Measurements from ENCODE around the gene TCF7.

The TCF7 gene

DNA sequence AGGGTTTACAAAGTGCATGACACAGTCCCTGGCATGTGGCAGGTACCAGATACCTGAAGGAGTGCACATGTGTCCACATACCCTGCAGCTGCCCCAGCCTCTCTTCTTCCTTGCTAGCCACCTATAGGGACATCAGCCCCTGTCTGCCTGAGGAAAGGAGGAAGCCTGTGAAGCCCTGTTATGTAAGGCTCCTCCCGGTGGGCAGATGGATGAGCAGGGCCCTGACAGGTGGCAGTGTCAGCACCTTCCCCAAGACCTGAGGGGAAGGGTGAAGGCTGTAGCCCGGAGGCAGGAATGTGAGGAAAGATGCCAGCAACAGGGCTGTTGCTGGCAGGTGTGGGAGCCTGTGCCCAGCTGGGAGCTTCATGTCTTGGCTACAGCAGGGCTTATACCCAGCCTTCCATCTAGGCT, 21.7 kb downstream of the TCF7 start:
- H2AFZ ChIP-seq (ENCODE audit: low read depth, low read length, severe bottlenecking): no peak overlapping the region
- no peak overlapping the region for H3K4me2 ChIP-seq (ENCODE audit: low read depth, low read length, poor library complexity, severe bottlenecking)
- no peaks in the 10 kb centered on the region for H3K9me2 ChIP-seq (replicated peaks; ENCODE audit: insufficient read depth, low read length)
- H3K27ac ChIP-seq (ENCODE audit: low read depth, low read length): no peak overlapping the region
- no peaks in the 10 kb centered on the region for H3K9me3 ChIP-seq (ENCODE audit: insufficient read depth, low read length)
- H3K9ac ChIP-seq (ENCODE audit: low read length): no peak overlapping the region
- H3K36me3 ChIP-seq (ENCODE audit: low read length): no peaks in the 10 kb centered on the region
- H3K27me3 ChIP-seq (ENCODE audit: low read length): no peaks in the 10 kb centered on the region
- H3K79me2 ChIP-seq (ENCODE audit: insufficient read depth, low read length): no peaks in the 10 kb centered on the region
- H3K4me3 ChIP-seq (ENCODE audit: insufficient read depth, low read length, poor library complexity, severe bottlenecking): no peak overlapping the region
- H3F3A ChIP-seq (ENCODE audit: insufficient read depth): no peaks in the 10 kb centered on the region
- H4K20me1 ChIP-seq (ENCODE audit: low read depth, low read length): no peaks in the 10 kb centered on the region
- no peak for TF ChIP-seq EZH2phosphoT487 (conservative IDR thresholded peaks at IDR 0.05; ENCODE audit: low read length)
- TF ChIP-seq, protein P1, sequence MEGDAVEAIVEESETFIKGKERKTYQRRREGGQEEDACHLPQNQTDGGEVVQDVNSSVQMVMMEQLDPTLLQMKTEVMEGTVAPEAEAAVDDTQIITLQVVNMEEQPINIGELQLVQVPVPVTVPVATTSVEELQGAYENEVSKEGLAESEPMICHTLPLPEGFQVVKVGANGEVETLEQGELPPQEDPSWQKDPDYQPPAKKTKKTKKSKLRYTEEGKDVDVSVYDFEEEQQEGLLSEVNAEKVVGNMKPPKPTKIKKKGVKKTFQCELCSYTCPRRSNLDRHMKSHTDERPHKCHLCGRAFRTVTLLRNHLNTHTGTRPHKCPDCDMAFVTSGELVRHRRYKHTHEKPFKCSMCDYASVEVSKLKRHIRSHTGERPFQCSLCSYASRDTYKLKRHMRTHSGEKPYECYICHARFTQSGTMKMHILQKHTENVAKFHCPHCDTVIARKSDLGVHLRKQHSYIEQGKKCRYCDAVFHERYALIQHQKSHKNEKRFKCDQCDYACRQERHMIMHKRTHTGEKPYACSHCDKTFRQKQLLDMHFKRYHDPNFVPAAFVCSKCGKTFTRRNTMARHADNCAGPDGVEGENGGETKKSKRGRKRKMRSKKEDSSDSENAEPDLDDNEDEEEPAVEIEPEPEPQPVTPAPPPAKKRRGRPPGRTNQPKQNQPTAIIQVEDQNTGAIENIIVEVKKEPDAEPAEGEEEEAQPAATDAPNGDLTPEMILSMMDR (IDR thresholded peaks at IDR 0.05; ENCODE audit: insufficient read depth, low read length, poor library complexity, severe bottlenecking): no peak

DNA sequence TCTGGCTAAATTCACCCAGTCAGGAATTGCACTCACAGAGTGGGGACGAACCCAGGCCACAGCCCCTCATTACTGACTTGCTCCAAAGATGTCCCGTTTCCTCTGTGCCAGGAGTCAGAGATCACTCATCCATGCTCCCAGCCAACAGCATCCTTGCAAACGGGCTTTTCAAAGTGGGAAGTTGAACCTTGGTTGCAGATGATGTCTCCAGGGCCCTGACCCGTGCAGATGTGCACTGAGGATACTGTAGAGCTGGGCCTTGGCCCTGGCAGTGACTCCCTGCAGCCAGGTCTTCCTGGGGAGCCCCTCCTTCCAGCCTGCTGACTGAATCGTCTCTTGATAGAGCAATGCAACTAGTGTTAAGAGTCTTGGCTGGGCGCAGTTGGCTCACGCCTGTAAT, 22.3 kb downstream of the TCF7 start:
- H3K9ac ChIP-seq (ENCODE audit: low read length): no peak overlapping the region
- H2AFZ ChIP-seq (ENCODE audit: low read depth, low read length, severe bottlenecking): no peak overlapping the region
- H3K9me3 ChIP-seq (ENCODE audit: insufficient read depth, low read length): no peaks in the 10 kb centered on the region
- no peaks in the 10 kb centered on the region for H4K20me1 ChIP-seq (ENCODE audit: low read depth, low read length)
- TF ChIP-seq, protein P1 (IDR thresholded peaks at IDR 0.05; ENCODE audit: insufficient read depth, low read length, poor library complexity, severe bottlenecking): no peak
- TF ChIP-seq EZH2phosphoT487 (conservative IDR thresholded peaks at IDR 0.05; ENCODE audit: low read length): no peak
- H3F3A ChIP-seq (ENCODE audit: insufficient read depth): no peaks in the 10 kb centered on the region
- no peak overlapping the region for H3K4me2 ChIP-seq (ENCODE audit: low read depth, low read length, poor library complexity, severe bottlenecking)
- no peak overlapping the region for H3K27ac ChIP-seq (ENCODE audit: low read depth, low read length)
- no peaks in the 10 kb centered on the region for H3K27me3 ChIP-seq (ENCODE audit: low read length)
- H3K36me3 ChIP-seq (ENCODE audit: low read length): no peaks in the 10 kb centered on the region
- no peaks in the 10 kb centered on the region for H3K9me2 ChIP-seq (replicated peaks; ENCODE audit: insufficient read depth, low read length)
- H3K4me3 ChIP-seq (ENCODE audit: insufficient read depth, low read length, poor library complexity, severe bottlenecking): no peak overlapping the region
- no peaks in the 10 kb centered on the region for H3K79me2 ChIP-seq (ENCODE audit: insufficient read depth, low read length)

DNA sequence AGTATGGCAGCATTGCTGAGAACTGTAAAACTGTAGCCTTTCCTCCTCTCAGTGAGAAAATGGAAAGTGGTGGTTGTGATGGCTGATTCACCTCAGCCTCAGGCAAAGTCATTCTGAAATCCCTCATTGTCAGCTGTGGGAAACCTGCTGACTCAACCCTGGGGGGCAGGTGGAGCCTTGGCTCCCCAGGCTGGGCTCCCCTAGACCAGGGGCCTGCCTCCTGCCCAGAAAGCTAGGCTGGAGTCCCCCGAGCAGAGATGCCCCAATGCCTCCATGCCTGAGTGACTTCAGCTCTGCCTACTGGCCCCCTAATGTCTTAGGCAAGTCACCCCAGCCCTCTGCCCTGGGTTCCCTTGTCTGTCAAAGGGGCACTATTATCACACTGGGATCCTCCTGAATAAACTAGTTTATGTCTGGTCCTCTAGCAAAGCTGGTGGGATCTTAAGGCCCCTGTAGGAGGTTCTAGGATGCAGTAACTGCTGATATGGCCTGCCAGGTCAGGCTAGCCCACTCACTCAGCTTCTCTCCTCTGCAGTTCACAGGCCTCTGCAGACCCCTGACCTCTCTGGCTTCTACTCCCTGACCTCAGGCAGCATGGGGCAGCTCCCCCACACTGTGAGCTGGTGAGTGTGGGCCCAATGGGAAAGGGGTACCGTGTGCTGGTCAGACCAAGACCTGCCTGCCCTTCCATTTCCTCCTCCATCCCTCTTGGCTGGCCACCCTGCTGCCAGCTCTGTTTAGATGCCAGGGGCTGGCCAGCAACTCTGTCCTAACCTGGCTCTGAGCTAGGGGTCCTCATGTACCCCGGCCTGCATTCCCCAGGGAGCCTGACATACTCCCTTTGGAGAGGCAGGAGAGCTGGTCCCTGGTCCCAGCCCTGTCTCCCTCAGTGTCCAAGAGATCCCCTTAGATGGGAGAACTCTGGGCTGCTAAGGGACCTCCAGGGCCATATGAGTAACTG, 24.2 kb downstream of the TCF7 start:
- no peak overlapping the region for H3K9ac ChIP-seq (ENCODE audit: low read length)
- no peak for TF ChIP-seq EZH2phosphoT487 (conservative IDR thresholded peaks at IDR 0.05; ENCODE audit: low read length)
- TF ChIP-seq, protein P1 (IDR thresholded peaks at IDR 0.05; ENCODE audit: insufficient read depth, low read length, poor library complexity, severe bottlenecking): no peak
- H3K4me3 ChIP-seq (ENCODE audit: insufficient read depth, low read length, poor library complexity, severe bottlenecking): no peak overlapping the region
- no peaks in the 10 kb centered on the region for H3F3A ChIP-seq (ENCODE audit: insufficient read depth)
- H3K79me2 ChIP-seq (ENCODE audit: insufficient read depth, low read length): no peaks in the 10 kb centered on the region
- H2AFZ ChIP-seq (ENCODE audit: low read depth, low read length, severe bottlenecking): no peak overlapping the region
- H3K4me2 ChIP-seq (ENCODE audit: low read depth, low read length, poor library complexity, severe bottlenecking): no peak overlapping the region
- H3K9me2 ChIP-seq (replicated peaks; ENCODE audit: insufficient read depth, low read length): no peaks in the 10 kb centered on the region
- no peaks in the 10 kb centered on the region for H4K20me1 ChIP-seq (ENCODE audit: low read depth, low read length)
- no peaks in the 10 kb centered on the region for H3K27me3 ChIP-seq (ENCODE audit: low read length)
- no peak overlapping the region for H3K27ac ChIP-seq (ENCODE audit: low read depth, low read length)
- H3K9me3 ChIP-seq (ENCODE audit: insufficient read depth, low read length): no peaks in the 10 kb centered on the region
- no peaks in the 10 kb centered on the region for H3K36me3 ChIP-seq (ENCODE audit: low read length)

All from SU-DHL-6 (cell line).